MCF 10A (cell line): ENCODE results near the gene GPRASP1. TPM values are rescaled to one million over a fixed set of nuclear protein-coding genes. Genes with fewer than 3 reads are reported as not detected.

ENCODE experiments used
- BruUV-seq: library from RNA; stranded (reverse); fragments of 400-500 nt; replicated peaks from 2 replicates; lab custom pipeline; 2021; lab: Mats Ljungman, UMichigan
- CTCF ChIA-PET: fragments of 300-600 bp; sonication (Branson Sonifier 250); formaldehyde crosslinking; extraction: SDS; loops from one replicate; lab custom pipeline; 2021; ENCODE audit warnings: antibody characterized with exemption, inconsistent platforms; lab: Yijun Ruan, JAX
- POLR2A ChIA-PET: fragments of 300-600, 350-650 bp; sonication (Branson Sonifier 250); formaldehyde crosslinking; extraction: SDS; loops from one replicate; lab custom pipeline; 2020; ENCODE audit warnings: antibody characterized with exemption, inconsistent platforms; lab: Yijun Ruan, JAX
- DNase-seq: peaks from one replicate; pipeline ENCODE4 v3.0.0-alpha.2; 2018; ENCODE audit not compliant: unreplicated experiment
- H3K27ac Mint-ChIP-seq: one replicate; pipeline ENCODE4 v1.8.0; 2022; ENCODE audit warnings: mild to moderate bottlenecking, low read depth, mixed read lengths; ENCODE audit not compliant: unreplicated experiment
- H3K27me3 Mint-ChIP-seq: one replicate; pipeline ENCODE4 v1.8.0; 2022; ENCODE audit warnings: mixed read lengths; ENCODE audit not compliant: insufficient read depth, unreplicated experiment
- H3K36me3 Mint-ChIP-seq: one replicate; pipeline ENCODE4 v1.8.0; 2022; ENCODE audit warnings: mild to moderate bottlenecking, moderate library complexity, mixed read lengths; ENCODE audit not compliant: insufficient read depth, unreplicated experiment
- H3K4me1 Mint-ChIP-seq: one replicate; pipeline ENCODE4 v1.8.0; 2022; ENCODE audit warnings: mixed read lengths; ENCODE audit not compliant: insufficient read depth, unreplicated experiment
- H3K4me3 Mint-ChIP-seq: one replicate; pipeline ENCODE4 v1.8.0; 2022; ENCODE audit warnings: mild to moderate bottlenecking, moderate library complexity, mixed read lengths; ENCODE audit not compliant: unreplicated experiment
- H3K9me3 Mint-ChIP-seq: one replicate; pipeline ENCODE4 v1.8.0; 2022; ENCODE audit warnings: mixed read lengths; ENCODE audit not compliant: unreplicated experiment
- CTCF ChIP-seq: fragments of 200-600 bp; IDR thresholded peaks from one replicate; pipeline ENCODE4 v1.8.0; 2022; ENCODE audit warnings: antibody characterized with exemption, mild to moderate bottlenecking; ENCODE audit not compliant: unreplicated experiment
- intact Hi-C: fragments of 100-400 bp; cut with micrococcal nuclease; formaldehyde crosslinking; loops from 2 replicates; pipeline ENCODE4 v1.14.1; 2022
- total RNA-seq: library from RNA; stranded (reverse); gene quantifications from 2 replicates; pipeline ENCODE4 v1.2.3, GENCODE V29; 2022

The GPRASP1 gene
- total RNA-seq, 1 experiment from 2014 or later: 1.2 TPM

DNA sequence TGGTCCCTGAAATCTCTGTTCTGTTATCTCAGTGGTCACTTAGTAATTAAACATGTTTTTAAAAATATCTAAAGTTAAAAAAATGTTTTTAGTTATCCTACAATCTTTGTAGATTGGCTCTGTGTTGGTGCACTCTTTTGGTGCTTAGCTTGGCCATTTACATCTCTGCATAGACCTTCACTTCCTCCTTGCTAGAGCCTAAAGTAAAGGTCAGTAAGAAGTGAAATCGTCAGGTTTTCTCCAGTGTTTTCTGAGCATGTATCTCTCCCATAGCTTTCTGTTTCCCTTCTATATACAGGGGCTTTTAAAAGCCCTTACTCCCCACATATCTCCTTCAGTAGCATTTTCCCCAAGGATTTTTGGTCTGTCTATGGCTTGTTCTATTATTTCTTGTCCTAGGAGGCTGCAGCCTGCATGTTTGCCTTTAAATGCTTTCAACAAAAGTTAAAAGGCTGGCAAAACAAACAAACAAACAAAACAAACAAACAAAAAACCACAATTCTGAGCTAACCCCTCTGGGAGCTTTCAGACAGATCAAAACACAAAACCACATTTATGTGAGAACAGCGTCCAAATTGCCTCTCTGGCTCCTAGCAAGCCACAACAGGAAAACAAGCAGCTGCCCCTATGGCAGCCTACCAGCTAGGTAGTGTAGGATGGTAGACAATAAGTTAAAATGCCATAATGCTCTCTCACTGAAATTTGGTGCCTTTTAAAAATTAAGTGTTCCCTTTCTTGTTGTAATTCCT lies 33.7 kb downstream of the GPRASP1 start:
- DNase-seq: no peak
- H3K9me3 Mint-ChIP-seq: peaks cover 32% of the 10 kb centered on the region
- BruUV-seq: no TSS peak
- no peaks in the 10 kb centered on the region for H3K4me1 Mint-ChIP-seq
- no peak overlapping the region for H3K27ac Mint-ChIP-seq
- ChIA-PET CTCF (interaction anchor here (0.6 to 0.7 kb wide), 2 partner anchors 8 to 112 kb away, joined by 3 read pairs; no protein-coding TSS in a partner anchor), POLR2A (interaction anchor here (0.7 kb wide), 1 partner anchor 1275 kb away, joined by 4 read pairs; no protein-coding TSS in a partner anchor)
- intact Hi-C loops: no loop called here
- H3K27me3 Mint-ChIP-seq: no peaks in the 10 kb centered on the region
- H3K4me3 Mint-ChIP-seq: no peak overlapping the region
- H3K36me3 Mint-ChIP-seq: peaks cover 16% of the 10 kb centered on the region
- no peak for TF ChIP-seq CTCF

GRCh38 chrX:102694749-102695148 lies 43.5 kb downstream of the GPRASP1 start:
- CTCF ChIA-PET: no interaction called here
- POLR2A ChIA-PET: no interaction called here
- no TSS peak for BruUV-seq
- Mint-ChIP-seq H3K27me3 (peaks cover 12% of the 10 kb centered on the region), H3K27ac (no peak overlapping the region), H3K4me3 (no peak overlapping the region), H3K36me3 (no peaks in the 10 kb centered on the region), H3K9me3 (peaks cover 8% of the 10 kb centered on the region), H3K4me1 (no peaks in the 10 kb centered on the region)
- no peak for DNase-seq
- no peak for TF ChIP-seq CTCF
- intact Hi-C loops: no loop called here

DNA sequence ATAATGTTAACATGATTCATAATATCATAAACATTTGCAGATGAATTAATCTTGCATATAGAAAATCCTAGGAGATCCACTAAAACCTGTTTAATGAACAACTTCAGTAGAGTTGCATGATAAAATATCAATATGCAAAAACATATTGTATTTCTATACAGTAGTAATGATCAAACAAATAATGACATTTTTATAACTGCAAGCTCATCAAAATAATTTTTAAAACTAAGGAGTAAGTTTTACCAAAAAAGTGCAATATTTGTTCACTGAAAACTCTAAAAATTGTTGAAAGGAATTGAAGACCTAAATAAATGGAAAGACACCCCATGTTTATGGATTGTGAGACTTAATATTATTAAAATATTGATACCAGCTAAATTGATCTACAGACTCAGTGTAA lies 45.0 kb downstream of the GPRASP1 start:
- no peaks in the 10 kb centered on the region for H3K36me3 Mint-ChIP-seq
- no TSS peak for BruUV-seq
- H3K27me3 Mint-ChIP-seq: peaks cover 17% of the 10 kb centered on the region
- H3K27ac Mint-ChIP-seq: no peak overlapping the region
- no peaks in the 10 kb centered on the region for H3K4me1 Mint-ChIP-seq
- TF ChIP-seq CTCF: no peak
- no peak for DNase-seq
- ChIA-PET POLR2A (interaction anchor here (0.6 to 1.2 kb wide), 2 partner anchors 9 to 20 kb away, joined by 3 read pairs; no protein-coding TSS in a partner anchor), CTCF (interaction anchor here (0.5 to 0.7 kb wide), 2 partner anchors 41 to 696 kb away, joined by 3 read pairs; no protein-coding TSS in a partner anchor)
- no peaks in the 10 kb centered on the region for H3K9me3 Mint-ChIP-seq
- intact Hi-C loops: no loop called here
- no peak overlapping the region for H3K4me3 Mint-ChIP-seq

GRCh38 chrX:102697494-102697893 lies 46.2 kb downstream of the GPRASP1 start:
- no peak overlapping the region for H3K4me3 Mint-ChIP-seq
- peaks cover 29% of the 10 kb centered on the region for H3K27me3 Mint-ChIP-seq
- ChIA-PET POLR2A (no interaction called here), CTCF (interaction anchor here (0.7 kb wide), 1 partner anchor 17 kb away, joined by 3 read pairs; no protein-coding TSS in a partner anchor)
- TF ChIP-seq CTCF: no peak
- intact Hi-C loops: no loop called here
- no peak overlapping the region for H3K27ac Mint-ChIP-seq
- no peaks in the 10 kb centered on the region for H3K9me3 Mint-ChIP-seq
- peak; percentile 2 for DNase-seq
- BruUV-seq: no TSS peak
- H3K36me3 Mint-ChIP-seq: no peaks in the 10 kb centered on the region
- H3K4me1 Mint-ChIP-seq: no peaks in the 10 kb centered on the region

Other genes starting within 250 kb of the GPRASP1 start
- not detected in 2 replicates for gene NXF2B, start 211.5 kb upstream of the GPRASP1 start, total RNA-seq
- gene TCP11X2, start 179.7 kb upstream of the GPRASP1 start, total RNA-seq: not detected in 2 replicates
- gene TMSB15A, start 134.7 kb upstream of the GPRASP1 start, total RNA-seq: not detected in 2 replicates
- gene ARMCX5, start 52.0 kb upstream of the GPRASP1 start, total RNA-seq: 15.2 and 16.3 TPM in 2 replicates
- gene GPRASP2, start 61.0 kb downstream of the GPRASP1 start, total RNA-seq: 4.0 and 4.9 TPM in 2 replicates
- 1.6 and 2.5 TPM in 2 replicates for gene GPRASP3, start 69.3 kb downstream of the GPRASP1 start, total RNA-seq